HepG2 (cell line): ENCODE data around the gene ANKUB1. TPM values are rescaled to one million over a fixed set of nuclear protein-coding genes. Genes with fewer than 3 reads are reported as not detected.

Experiments
- ARHGAP35 ChIP-seq: sonication (generic); formaldehyde crosslinking; IDR thresholded peaks from 2 replicates; pipeline ENCODE4 v1.9.0; 2022; ENCODE audit warnings: mild to moderate bottlenecking, inconsistent platforms, moderate library complexity, missing genetic modification reagents, borderline replicate concordance
- BCL6 ChIP-seq: IDR thresholded peaks from 2 replicates; pipeline ENCODE4 v1.6.1; 2016; ENCODE audit warnings: missing genetic modification reagents, missing compliant biosample characterization
- CAMTA2 ChIP-seq: sonication (generic); formaldehyde crosslinking; IDR thresholded peaks from 2 replicates; pipeline ENCODE4 v1.4.0; 2020; ENCODE audit warnings: mild to moderate bottlenecking, missing genetic modification reagents, borderline replicate concordance
- DNMT3B ChIP-seq: conservative IDR thresholded peaks from 2 replicates; pipeline ENCODE4 v1.6.1; 2016; ENCODE audit warnings: missing biosample characterization, control low read depth
- FOXA1 ChIP-seq, 2 experiments: fragments of 450-650 bp in 1 of 2; sonication (generic) in 1 of 2; formaldehyde crosslinking in 1 of 2; IDR thresholded peaks; 2 replicates each; pipeline versions ENCODE4 v1.4.0 to v1.6.1; 2016 to 2020; ENCODE audit warnings: missing genetic modification reagents in 1 of 2
- KDM4B ChIP-seq: sonication (generic); formaldehyde crosslinking; IDR thresholded peaks from 2 replicates; pipeline ENCODE4 v1.4.0; 2020; ENCODE audit warnings: missing genetic modification reagents
- KDM5B ChIP-seq: sonication (generic); formaldehyde crosslinking; IDR thresholded peaks from 2 replicates; pipeline ENCODE4 v1.4.0; 2020; ENCODE audit warnings: missing genetic modification reagents, mild to moderate bottlenecking, borderline replicate concordance
- KLF9 ChIP-seq: IDR thresholded peaks from 2 replicates; pipeline ENCODE4 v1.6.1; 2016; ENCODE audit warnings: low read depth
- MYC ChIP-seq: sonication (generic); formaldehyde crosslinking; IDR thresholded peaks from 2 replicates; pipeline ENCODE4 v1.9.0; 2021; ENCODE audit warnings: missing genetic modification reagents, borderline replicate concordance
- NFRKB ChIP-seq: fragments of 450-650 bp; IDR thresholded peaks from 2 replicates; pipeline ENCODE4 v1.6.1; 2017
- PHF5A ChIP-seq: IDR thresholded peaks from one replicate; pipeline ENCODE4 v1.6.1; 2018; ENCODE audit warnings: low read depth, missing genetic modification reagents; ENCODE audit not compliant: unreplicated experiment
- SUZ12 ChIP-seq: fragments of 150-350 bp; IDR thresholded peaks from 2 replicates; pipeline ENCODE4 v1.6.1; 2014; ENCODE audit warnings: low read depth, low read length
- ZNF33B ChIP-seq: sonication (generic); formaldehyde crosslinking; IDR thresholded peaks from 2 replicates; pipeline ENCODE4 v1.5.1; 2020; ENCODE audit warnings: mild to moderate bottlenecking, missing genetic modification reagents
- ZNF761 ChIP-seq: sonication (generic); formaldehyde crosslinking; conservative IDR thresholded peaks from 2 replicates; pipeline ENCODE4 v1.4.0; 2020; ENCODE audit warnings: mild to moderate bottlenecking, missing genetic modification reagents
- ZNF788 ChIP-seq: sonication (generic); formaldehyde crosslinking; IDR thresholded peaks from 2 replicates; pipeline ENCODE4 v1.5.0; 2020; ENCODE audit warnings: mild to moderate bottlenecking, missing genetic modification reagents, borderline replicate concordance
- ZSCAN21 ChIP-seq: sonication (generic); formaldehyde crosslinking; IDR thresholded peaks from 2 replicates; pipeline ENCODE4 v1.8.0; 2022; ENCODE audit warnings: mild to moderate bottlenecking, missing genetic modification reagents, moderate library complexity, borderline replicate concordance
- polyA plus RNA-seq, 8 experiments: library from polyadenylated mRNA; depleted of rRNA in 3 of 8; stranded (reverse) in 7 of 8; unstranded in 1 of 8; fragments of >200 nt; fragmentation: Illumina TruSeq in 4 of 8; extraction: Trizol in 4 of 8; gene quantifications; 2 replicates each; pipeline versions ENCODE4 v1.2.1 to v1.2.3, GENCODE V29; 2011 to 2016; ENCODE audit warnings: low read depth in 4 of 8, missing spikeins in 1 of 8, mixed read lengths in 1 of 8; ENCODE audit not compliant: insufficient read depth in 1 of 8
- total RNA-seq, 5 experiments: library from RNA; depleted of rRNA; stranded (reverse); fragments of >200 nt; fragmentation: Illumina TruSeq; extraction: Trizol; gene quantifications; 2 replicates each; pipeline ENCODE4 v1.2.3, GENCODE V29; 2016; ENCODE audit warnings: low read depth in 1 of 5
- TF ChIP-seq, protein P1 (sequence below): sonication (generic); formaldehyde crosslinking; IDR thresholded peaks from 2 replicates; pipeline ENCODE4 v1.4.0; 2020; ENCODE audit warnings: missing genetic modification reagents
- TF ChIP-seq, protein P2 (sequence below), 2 experiments: IDR thresholded peaks; 2 replicates each; pipeline ENCODE4 v1.6.1; 2011 to 2012; ENCODE audit warnings: low read length in 2 of 2, borderline replicate concordance in 1 of 2, low read depth in 1 of 2, mild to moderate bottlenecking in 1 of 2, moderate library complexity in 1 of 2
- TF ChIP-seq, protein P3 (sequence below): sonication (generic); formaldehyde crosslinking; IDR thresholded peaks from 2 replicates; pipeline ENCODE4 v1.5.1; 2020; ENCODE audit warnings: missing genetic modification reagents, mild to moderate bottlenecking, borderline replicate concordance
- TF ChIP-seq, protein P4 (sequence below): sonication (generic); formaldehyde crosslinking; IDR thresholded peaks from 2 replicates; pipeline ENCODE4 v1.8.1; 2023; ENCODE audit warnings: missing genetic modification reagents, inconsistent platforms, borderline replicate concordance

The ANKUB1 gene
- total and polyA plus RNA-seq, 2 of the 13 experiments (the other 11 are each of a cell fraction or from before 2014, with no cell fraction given), result not detected

DNA sequence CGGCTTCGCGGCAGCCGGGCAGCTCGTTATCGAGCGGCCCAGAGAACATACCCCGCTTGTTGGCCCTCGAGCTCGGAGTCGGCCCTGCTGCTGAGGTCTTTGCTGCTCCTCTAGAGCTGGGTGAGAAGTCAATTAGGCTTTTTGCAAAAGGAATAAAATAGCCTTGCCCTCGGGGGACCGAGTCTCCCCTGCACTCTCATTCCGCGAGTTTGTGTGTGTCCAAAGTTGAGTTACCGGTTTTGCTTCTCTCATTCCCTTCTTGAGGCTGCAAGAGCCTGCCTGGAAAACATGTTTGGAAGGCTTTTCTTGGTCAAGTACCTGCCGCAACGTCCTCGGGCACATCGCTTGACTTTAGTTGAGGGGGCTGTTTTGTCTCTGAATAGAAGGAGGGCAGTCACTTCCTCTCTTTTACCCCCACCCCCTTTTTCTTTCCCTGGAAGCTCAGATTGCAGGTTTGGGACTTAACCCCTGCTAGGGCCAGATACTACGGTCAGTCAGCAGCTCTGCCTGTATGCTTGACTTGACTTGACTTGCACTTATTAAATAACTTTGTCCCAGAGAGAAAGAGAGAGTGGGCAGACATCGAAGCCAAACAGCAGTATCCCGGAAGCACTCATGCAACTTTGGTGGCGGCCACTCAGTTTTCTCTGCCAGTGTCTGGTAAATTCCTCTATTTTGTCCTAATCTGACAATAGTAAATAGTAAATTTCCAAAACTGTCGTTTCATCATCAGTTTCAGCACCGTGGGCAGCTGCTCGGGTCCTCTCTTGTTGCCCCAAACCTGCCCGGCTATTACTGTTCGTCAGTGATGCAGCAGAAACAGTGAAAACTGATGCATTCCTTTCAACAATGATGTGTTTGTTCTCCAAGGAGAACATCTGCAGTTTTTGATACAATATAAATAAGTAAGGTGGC lies 21.3 kb upstream of the ANKUB1 start (continued):
- no peak for TF ChIP-seq KDM4B (CRISPR knock-in tag)
- no peak for TF ChIP-seq SUZ12
- TF ChIP-seq, protein P1, sequence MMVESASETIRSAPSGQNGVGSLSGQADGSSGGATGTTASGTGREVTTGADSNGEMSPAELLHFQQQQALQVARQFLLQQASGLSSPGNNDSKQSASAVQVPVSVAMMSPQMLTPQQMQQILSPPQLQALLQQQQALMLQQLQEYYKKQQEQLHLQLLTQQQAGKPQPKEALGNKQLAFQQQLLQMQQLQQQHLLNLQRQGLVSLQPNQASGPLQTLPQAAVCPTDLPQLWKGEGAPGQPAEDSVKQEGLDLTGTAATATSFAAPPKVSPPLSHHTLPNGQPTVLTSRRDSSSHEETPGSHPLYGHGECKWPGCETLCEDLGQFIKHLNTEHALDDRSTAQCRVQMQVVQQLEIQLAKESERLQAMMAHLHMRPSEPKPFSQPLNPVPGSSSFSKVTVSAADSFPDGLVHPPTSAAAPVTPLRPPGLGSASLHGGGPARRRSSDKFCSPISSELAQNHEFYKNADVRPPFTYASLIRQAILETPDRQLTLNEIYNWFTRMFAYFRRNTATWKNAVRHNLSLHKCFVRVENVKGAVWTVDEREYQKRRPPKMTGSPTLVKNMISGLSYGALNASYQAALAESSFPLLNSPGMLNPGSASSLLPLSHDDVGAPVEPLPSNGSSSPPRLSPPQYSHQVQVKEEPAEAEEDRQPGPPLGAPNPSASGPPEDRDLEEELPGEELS (CRISPR knock-in tag), result no peak
- TF ChIP-seq KLF9, result no peak
- TF ChIP-seq, protein P2, sequence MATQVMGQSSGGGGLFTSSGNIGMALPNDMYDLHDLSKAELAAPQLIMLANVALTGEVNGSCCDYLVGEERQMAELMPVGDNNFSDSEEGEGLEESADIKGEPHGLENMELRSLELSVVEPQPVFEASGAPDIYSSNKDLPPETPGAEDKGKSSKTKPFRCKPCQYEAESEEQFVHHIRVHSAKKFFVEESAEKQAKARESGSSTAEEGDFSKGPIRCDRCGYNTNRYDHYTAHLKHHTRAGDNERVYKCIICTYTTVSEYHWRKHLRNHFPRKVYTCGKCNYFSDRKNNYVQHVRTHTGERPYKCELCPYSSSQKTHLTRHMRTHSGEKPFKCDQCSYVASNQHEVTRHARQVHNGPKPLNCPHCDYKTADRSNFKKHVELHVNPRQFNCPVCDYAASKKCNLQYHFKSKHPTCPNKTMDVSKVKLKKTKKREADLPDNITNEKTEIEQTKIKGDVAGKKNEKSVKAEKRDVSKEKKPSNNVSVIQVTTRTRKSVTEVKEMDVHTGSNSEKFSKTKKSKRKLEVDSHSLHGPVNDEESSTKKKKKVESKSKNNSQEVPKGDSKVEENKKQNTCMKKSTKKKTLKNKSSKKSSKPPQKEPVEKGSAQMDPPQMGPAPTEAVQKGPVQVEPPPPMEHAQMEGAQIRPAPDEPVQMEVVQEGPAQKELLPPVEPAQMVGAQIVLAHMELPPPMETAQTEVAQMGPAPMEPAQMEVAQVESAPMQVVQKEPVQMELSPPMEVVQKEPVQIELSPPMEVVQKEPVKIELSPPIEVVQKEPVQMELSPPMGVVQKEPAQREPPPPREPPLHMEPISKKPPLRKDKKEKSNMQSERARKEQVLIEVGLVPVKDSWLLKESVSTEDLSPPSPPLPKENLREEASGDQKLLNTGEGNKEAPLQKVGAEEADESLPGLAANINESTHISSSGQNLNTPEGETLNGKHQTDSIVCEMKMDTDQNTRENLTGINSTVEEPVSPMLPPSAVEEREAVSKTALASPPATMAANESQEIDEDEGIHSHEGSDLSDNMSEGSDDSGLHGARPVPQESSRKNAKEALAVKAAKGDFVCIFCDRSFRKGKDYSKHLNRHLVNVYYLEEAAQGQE (IDR thresholded peaks at IDR 0.05; ENCODE audit: borderline replicate concordance in 1 of 2, low read depth in 1 of 2, low read length in 2 of 2), result peak; percentile 34 to 92
- TF ChIP-seq ZNF761 (CRISPR knock-in tag), result 0 out of 2 replicates have a peak, but pooled peaks have one; percentile 66
- no peak for TF ChIP-seq FOXA1 (IDR thresholded peaks at IDR 0.05)
- no peak for TF ChIP-seq FOXA1 (CRISPR knock-in tag; IDR thresholded peaks at IDR 0.05)
- TF ChIP-seq ARHGAP35 (CRISPR knock-in tag), result no peak
- no peak for TF ChIP-seq NFRKB
- no peak for TF ChIP-seq ZNF788 (CRISPR knock-in tag)
- TF ChIP-seq, protein P3, sequence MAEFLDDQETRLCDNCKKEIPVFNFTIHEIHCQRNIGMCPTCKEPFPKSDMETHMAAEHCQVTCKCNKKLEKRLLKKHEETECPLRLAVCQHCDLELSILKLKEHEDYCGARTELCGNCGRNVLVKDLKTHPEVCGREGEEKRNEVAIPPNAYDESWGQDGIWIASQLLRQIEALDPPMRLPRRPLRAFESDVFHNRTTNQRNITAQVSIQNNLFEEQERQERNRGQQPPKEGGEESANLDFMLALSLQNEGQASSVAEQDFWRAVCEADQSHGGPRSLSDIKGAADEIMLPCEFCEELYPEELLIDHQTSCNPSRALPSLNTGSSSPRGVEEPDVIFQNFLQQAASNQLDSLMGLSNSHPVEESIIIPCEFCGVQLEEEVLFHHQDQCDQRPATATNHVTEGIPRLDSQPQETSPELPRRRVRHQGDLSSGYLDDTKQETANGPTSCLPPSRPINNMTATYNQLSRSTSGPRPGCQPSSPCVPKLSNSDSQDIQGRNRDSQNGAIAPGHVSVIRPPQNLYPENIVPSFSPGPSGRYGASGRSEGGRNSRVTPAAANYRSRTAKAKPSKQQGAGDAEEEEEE, result no peak
- TF ChIP-seq, protein P4, sequence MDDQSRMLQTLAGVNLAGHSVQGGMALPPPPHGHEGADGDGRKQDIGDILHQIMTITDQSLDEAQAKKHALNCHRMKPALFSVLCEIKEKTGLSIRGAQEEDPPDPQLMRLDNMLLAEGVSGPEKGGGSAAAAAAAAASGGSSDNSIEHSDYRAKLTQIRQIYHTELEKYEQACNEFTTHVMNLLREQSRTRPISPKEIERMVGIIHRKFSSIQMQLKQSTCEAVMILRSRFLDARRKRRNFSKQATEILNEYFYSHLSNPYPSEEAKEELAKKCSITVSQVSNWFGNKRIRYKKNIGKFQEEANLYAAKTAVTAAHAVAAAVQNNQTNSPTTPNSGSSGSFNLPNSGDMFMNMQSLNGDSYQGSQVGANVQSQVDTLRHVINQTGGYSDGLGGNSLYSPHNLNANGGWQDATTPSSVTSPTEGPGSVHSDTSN (CRISPR knock-in tag), result no peak
- no peak for TF ChIP-seq MYC (CRISPR knock-in tag)
- no peak for TF ChIP-seq ZNF33B
- no peak for TF ChIP-seq DNMT3B (CRISPR knock-in tag)
- TF ChIP-seq KDM5B (CRISPR knock-in tag), result no peak
- peak; percentile 16; the same call in 1 of the 2 replicates for TF ChIP-seq ZSCAN21 (CRISPR knock-in tag)
- TF ChIP-seq PHF5A (CRISPR knock-in tag), result peak; percentile 15
- no peak for TF ChIP-seq CAMTA2 (CRISPR knock-in tag)
- no peak for TF ChIP-seq BCL6 (CRISPR knock-in tag)
